NCI-H1105 treated with DMSO at 0.1 percent for 48 hours (cell line): ENCODE data around the gene CLDN9.

Source experiments
- DNase-seq: peaks from one replicate; lab custom pipeline; 2025; lab: John Stamatoyannopoulos, UW

Gene CLDN9

DNA sequence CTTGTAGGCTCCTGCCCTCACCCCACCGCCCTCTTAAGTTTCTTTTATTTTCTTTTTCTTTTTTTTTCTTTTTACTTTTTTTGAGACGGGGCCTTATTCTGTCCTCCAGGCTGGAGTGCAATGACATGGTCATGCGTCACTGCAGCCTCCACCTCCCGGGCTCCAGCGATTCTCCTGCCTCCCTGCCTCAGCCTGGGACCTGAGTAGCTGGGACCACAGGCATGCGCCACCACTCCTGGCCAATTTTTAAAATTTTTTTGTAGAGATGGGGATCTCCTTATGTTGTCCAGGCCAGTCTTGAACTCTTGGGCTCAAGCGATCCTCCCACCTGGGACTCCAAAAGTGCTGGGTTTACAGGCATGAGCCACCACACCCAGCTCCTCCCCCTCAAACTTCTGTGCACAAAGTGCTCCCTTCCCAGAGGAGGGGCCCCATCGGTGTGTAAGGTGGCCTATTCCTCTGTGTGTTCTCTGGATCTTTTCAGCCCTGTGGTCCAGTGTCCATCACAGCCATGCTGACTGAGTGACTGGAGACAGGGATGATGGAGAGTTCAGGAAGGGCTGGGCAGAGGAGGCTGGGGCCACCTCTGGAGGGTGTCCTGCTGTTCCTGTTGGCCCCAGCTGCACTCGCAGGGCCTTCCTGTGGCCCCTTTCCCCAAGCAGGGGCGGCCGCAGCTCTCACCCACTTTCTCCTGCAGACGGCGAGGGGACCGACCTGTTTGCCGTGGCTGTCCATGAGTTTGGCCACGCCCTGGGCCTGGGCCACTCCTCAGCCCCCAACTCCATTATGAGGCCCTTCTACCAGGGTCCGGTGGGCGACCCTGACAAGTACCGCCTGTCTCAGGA, 43.8 kb downstream of the CLDN9 start:
- DNase-seq = no peak

DNA sequence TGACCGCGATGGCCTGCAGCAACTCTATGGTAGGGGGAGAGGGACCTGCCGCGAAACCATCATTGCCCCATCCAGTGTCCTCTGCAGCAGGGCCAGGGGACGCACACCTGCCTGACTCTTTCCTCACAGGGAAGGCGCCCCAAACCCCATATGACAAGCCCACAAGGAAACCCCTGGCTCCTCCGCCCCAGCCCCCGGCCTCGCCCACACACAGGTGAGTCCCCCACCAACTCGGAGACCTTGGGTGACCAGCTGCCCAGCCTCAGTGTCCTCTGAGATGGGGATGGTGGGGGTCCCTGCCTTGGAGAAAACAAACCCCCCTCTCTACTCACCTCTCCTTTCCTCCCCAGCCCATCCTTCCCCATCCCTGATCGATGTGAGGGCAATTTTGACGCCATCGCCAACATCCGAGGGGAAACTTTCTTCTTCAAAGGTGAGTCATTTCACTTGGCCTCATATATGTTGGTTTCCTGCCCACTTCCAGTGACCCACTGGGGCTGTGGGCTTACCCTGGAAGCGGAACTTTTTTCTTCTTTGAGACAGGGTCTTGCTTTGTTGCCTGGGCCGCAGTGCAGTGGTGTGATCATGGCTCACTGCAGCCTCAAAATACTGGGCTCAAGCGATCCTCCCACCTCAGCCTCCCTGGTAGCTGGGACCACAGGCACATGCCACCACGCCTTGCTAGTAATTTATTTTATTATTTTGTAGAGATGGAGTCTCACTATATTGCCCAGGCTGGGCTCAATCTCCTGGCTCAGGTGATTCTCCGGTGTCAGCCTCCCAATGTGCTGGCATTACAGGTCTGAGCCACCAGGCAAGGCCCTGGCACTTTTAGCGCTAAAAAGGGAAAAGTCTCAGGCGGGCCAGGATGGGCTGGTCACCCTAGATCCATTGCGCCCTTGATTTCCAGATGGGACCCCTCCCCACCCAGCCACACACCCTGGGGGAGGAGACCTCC, 44.7 kb downstream of the CLDN9 start:
- DNase-seq = no peak

DNA sequence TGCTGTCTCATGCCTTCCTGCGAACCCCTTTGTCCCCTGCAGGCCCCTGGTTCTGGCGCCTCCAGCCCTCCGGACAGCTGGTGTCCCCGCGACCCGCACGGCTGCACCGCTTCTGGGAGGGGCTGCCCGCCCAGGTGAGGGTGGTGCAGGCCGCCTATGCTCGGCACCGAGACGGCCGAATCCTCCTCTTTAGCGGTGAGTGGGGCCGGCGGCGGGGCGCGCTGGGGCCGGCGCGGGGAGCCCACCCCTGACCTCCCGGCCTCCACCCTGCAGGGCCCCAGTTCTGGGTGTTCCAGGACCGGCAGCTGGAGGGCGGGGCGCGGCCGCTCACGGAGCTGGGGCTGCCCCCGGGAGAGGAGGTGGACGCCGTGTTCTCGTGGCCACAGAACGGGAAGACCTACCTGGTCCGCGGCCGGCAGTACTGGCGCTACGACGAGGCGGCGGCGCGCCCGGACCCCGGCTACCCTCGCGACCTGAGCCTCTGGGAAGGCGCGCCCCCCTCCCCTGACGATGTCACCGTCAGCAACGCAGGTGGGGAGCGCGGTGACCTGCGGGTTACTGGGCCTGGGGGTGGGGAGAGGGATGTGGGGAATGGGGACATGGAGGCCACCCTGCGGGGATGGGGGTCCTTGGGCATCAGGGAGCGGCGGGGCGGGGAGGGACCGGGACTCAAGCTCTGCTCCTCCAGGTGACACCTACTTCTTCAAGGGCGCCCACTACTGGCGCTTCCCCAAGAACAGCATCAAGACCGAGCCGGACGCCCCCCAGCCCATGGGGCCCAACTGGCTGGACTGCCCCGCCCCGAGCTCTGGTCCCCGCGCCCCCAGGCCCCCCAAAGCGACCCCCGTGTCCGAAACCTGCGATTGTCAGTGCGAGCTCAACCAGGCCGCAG, 45.7 kb downstream of the CLDN9 start:
- DNase-seq = peak; percentile 8

DNA sequence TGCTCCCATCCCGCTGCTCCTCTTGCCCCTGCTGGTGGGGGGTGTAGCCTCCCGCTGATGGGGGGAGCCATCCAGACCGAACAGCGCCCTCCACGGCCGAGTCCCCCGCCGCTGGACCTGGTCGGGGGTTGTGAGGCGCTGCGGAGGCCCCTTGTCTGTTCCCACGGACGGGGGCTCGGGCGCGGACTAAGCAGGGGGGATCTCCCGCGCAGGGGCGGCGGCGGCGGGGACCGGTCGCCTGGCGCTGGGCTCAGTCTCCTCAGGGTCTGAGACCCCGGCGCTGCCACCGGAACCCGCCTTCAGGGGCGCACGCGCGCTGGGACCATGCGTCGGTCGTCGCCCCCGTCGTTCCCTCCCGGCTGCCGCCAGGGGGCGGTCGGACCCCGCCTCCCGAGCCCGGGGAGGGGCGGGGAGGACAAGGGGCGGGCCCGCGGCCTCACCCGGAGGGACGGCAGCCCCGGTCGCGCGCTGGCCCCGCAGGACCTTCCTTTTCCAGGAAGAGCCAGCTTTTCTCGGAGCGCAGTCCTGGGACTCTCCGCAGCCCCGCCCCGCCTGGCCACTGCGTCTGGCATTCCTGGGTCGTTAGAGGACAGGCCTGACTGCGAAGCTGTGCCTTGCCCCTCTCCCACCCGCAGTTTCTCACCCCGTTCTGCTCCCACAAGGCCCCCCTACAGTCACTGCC, 46.5 kb downstream of the CLDN9 start:
- DNase-seq = peak; percentile 44

DNA sequence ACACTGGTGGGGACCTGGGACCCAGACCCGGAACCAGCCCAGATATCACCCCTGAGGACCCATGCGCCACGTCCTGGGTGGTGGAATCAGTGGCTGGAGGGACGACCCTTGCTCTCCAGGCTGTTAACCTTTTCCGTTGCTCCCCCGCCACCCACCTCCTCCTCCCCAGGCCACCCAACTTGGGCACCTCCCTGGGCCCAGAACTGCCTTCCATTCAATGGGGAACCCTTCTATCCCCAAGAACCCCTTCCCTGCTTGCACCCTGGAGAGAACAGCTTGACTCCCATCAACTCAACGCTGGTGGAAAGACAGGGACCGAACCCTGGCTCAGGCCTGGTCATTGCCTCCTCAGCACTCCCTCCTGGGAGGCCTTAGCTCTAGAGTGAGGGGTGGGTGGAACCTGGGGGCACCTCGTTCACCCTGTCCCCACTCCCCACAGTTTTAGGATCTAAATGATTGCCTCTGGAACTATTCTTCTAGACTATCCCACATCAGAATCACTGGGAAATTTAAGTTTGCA, 47.1 kb downstream of the CLDN9 start:
- no peak for DNase-seq

DNA sequence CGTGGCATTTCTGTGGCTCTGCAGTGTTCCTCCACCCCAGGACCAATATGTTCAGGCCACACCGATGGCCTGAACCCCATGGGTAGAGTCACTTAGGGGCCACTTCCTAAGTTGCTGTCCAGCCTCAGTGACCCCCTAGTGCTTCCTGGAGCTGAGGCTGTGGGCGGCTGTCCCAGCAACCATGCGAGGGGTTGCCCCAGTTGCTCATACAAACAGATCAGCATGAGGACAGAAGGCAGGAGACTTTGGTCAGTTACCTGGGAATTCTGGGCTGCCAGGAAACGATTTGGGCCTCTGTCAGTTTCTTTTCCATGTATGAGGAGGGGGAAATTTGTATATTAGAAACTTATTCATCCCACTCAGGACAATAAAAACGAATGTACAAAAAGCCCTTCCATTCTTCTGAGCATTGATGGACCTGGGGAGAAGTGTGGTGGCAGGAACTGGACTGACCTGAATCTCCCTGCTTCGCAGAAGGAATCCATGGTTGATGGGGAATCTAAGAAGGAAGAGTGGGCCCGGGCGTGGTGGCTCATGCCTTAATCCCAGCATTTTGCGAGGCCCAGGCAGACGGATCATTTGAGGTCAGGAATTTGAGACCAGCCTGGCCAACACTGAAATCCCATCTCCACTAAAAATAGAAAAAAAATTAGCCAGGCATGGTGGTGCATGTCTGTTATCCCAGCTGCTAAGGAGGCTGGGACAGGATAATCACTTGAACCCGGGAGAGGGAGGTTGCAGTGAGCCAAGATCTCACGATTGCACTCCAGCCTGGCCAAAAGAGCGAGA, 47.8 kb downstream of the CLDN9 start:
- no peak for DNase-seq

DNA sequence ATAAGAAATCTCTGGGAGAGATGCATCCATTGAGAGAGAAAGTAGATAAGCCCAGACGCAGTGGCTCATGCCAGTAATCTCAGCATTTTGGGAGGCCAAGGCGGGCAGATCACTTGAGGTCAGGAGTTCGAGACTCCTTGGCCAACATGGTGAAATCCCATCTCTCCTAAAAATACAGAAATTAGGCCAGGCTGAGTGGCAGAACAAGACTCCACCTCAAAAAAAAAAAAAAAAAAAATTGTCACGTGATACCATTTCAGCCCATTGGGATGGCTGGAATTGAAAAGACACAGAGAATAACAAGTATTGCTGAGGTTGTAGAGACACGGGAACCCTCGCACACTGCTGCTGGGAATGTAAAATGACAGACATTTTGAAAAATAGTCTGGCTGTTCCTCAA, 49.8 kb downstream of the CLDN9 start:
- no peak for DNase-seq

DNA sequence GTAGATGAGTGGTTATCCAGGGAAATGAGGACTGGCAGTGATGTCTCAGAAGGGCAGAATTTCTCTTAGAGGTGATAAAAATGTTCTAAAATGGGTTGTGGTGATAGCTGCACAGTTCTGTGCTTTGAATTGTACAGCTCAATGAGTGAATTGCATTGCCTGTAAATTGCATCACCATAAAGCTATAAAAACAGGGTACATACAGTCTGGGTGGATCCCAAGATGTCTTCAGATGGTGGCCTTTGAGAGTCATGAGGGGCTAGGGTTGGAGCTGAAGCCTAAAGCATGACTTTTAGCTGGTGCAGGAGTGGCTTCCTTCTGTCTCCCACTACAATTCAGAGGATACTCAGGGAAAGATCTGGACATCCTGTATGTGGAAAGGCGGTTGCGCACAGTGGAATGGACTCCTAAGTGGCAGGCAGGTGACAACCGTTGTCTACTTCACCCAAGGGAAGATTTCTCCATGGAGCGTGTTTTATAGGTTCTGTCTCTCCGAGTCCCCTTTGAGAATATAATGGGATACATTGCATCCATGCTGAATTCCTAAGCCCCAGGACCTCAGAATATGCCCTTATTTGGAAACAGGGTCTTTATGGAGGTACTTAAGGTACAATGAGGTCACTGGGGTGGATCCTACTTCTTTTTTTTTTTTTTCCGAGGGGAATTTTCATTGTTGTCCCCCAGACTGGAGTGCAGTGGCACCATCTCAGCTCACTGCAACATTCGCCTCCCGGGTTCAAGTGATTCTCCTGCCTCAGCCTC, 51.1 kb downstream of the CLDN9 start:
- no peak for DNase-seq
